ENCODE results near the gene CENPO.

DNA sequence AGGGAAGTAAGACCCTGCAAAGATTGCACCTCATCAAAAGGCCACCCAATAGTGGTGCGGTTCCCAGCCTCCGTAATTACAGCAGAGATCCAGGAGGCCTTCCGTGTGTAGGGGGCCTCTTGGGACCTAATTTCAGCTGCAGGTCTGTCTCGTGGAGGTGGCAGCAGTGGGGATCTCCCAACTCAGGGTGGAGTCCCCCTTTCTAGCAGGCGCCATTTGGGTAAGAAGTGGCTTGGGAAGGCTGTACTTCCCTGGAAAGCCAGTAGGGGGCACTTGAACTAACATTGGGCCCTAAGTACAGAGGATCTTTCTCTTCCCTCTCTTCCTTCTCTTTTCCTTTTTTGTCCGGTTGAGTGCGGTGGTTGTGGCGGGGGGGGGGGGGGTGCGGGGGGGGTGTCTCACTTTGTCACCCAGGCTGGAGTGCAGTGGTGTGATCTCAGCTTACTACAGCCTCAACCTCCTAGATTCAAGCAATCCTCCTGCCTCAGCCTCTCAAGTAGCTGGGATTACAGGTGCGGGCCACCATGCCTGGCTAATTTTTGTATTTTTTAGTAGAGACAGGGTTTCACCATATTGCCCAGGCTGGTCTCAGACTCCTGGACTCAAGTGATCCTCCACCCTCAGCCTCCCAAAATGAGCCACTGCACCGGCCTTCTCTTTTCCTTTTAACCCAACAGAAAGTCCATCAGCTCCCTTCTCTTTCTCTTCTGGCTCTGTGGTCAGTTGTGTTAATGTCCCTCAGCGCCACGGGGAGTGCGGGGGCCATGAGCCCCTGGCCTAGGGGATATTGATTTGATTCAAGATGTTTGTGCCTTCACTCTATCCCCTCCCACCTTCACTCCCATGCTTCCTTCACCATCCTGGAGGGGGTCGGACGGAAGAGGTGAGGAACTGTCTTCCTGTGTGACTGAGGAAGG is 32.0 kb downstream of the CENPO start:
- TF ChIP-seq EZH2 (IDR thresholded peaks at IDR 0.05; ENCODE audit: low read length, missing control alignments) = no peak
- TF ChIP-seq, protein P1, sequence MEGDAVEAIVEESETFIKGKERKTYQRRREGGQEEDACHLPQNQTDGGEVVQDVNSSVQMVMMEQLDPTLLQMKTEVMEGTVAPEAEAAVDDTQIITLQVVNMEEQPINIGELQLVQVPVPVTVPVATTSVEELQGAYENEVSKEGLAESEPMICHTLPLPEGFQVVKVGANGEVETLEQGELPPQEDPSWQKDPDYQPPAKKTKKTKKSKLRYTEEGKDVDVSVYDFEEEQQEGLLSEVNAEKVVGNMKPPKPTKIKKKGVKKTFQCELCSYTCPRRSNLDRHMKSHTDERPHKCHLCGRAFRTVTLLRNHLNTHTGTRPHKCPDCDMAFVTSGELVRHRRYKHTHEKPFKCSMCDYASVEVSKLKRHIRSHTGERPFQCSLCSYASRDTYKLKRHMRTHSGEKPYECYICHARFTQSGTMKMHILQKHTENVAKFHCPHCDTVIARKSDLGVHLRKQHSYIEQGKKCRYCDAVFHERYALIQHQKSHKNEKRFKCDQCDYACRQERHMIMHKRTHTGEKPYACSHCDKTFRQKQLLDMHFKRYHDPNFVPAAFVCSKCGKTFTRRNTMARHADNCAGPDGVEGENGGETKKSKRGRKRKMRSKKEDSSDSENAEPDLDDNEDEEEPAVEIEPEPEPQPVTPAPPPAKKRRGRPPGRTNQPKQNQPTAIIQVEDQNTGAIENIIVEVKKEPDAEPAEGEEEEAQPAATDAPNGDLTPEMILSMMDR (conservative IDR thresholded peaks at IDR 0.05 in 1 of 2, IDR thresholded peaks at IDR 0.05 in 1 of 2; ENCODE audit: low read depth in 1 of 2, low read length in 2 of 2) = peak; percentile 38 to 64

Measured in fibroblast of lung (primary cell).